HG02759 (cell line): Measurements from ENCODE around the gene ADCY7.
"Not testable (repeated sequence)": the region's sequence is repeated elsewhere in the genome, so short reads cannot be mapped to it uniquely, and the experiment has no call there.

ENCODE experiments used
- ATAC-seq: cut with Tn5 transposase; IDR thresholded peaks from one replicate; pipeline ENCODE4 v1.9.1; 2021; ENCODE audit warnings: mild to moderate bottlenecking, moderate library complexity; ENCODE audit not compliant: unreplicated experiment

ADCY7 gene

DNA sequence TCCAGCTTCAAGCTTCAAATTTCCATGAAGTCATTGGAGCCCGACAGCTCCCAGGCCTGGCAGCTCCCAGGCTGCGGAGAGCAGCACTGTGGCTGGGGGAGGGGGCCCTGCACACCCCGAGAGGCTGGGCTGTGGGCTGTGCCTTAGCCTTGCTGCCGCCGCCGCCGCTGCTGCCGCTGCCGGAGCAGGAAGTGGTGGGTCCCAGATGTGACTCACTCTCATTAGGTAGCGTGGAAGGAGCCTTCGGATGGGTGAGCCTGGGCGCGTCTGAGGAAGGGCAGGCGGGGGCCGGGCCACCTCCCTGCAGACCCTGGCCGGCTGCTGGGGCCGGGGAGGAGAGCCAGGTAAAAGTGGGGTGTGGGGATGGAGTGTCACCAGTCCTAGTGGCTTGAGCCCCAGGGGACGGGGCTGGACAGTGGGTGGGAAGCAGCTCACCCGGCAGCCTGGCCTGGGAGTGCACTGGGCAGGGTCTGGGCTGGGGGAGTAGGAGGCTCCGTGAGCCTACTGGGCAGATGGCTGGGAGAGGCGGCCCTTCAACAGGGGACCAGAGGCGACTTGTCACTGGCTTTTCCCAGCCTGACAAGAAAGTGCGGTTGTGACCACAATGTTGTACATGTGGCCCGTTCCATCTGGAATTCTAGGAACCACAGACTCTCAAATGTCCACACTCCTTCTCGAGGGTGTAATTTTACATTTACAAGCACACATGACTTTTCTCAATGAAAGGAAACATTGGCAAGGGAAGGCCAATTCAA lies at the start of gene ADCY7:
TSS of gene ADCY7 (plus strand) at position 215 of the 755 bp plus-strand sequence. CDS start 21,629 bp downstream, outside the sequence.
- peak; percentile 83 for ATAC-seq

DNA sequence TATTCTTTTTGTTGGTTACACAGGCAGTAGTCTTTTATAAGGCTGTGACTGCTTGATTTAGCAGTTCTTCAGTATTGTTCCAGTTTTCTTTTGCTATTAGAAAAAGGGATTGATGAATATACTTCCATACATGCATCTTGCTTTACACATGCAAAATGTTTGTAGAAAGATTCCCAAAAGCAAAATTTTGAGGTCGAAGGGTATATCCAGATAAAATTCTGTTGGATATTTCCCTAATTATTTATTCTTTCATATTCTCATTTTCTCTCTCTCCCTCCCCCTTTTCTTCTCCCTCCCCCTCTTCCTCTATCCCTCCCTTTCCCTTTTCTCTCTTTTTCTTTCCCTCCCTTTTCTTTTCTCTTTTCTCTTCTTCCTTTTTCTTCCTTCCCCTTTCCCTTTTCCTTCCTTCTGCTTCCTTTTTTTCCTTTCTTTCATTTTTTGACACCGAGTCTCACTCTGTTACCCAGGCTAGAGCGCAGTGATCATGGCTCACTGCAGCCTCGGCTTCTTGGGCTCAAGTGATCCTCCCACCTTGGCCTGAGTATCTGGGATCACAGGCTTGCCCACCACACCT lies 46.9 kb upstream of the ADCY7 start:
- no peak for ATAC-seq

DNA sequence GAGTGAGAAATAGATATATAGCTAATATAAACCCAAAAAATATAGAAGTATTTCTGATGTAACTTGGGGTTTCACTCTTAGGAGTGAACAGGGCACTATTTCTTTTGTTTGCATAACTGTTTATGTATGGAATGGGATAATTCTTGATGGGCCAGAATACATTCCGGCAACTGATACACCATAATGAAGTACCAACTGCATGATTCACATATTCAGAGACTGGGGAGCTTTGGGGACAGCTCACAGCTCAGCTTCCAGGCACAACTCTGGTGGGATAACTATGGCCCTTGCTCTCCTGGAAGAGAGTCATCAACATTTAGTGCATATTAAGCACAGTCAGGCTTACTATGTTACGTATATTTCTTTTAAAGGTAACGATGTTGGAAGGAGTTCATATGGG lies 42.1 kb upstream of the ADCY7 start:
- ATAC-seq = no peak

DNA sequence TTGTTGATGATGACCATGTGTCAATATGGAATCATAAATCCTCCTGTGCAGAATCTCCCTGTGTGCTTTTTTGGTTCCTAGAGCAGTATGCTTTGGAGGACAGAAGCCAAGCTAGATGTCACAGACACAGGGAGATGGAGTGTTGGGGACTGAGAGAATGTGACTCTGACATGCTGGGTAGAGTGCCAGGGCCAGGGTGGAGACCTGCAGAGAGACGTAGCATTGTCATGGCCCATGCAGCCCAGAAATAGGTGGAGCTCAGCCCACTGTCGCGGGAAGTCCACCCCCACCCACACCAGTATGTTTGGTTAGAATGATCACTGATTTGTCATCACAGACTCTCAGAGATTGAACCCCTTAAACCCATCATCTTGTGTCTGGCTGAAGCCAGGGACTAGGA lies 39.2 kb upstream of the ADCY7 start:
- ATAC-seq = no peak

DNA sequence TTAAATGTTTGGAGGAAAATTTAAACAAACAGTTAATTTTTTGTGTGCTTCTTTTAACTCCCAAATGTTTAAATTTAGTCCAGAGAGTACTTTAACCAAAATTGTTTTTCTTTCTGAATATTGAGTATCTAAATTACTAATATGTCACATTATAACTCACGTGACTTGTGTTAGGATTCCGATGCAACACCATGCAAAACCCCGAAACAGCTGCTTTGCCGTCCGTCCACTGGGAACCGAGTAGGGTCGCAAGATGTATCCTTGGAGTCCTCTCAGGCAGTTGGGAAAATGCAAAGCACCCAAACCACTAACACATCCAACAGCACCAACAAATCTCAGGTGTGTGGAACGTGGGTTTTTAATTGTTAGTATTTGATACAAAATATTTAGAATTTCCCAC lies 38.7 kb upstream of the ADCY7 start:
- ATAC-seq = no peak

DNA sequence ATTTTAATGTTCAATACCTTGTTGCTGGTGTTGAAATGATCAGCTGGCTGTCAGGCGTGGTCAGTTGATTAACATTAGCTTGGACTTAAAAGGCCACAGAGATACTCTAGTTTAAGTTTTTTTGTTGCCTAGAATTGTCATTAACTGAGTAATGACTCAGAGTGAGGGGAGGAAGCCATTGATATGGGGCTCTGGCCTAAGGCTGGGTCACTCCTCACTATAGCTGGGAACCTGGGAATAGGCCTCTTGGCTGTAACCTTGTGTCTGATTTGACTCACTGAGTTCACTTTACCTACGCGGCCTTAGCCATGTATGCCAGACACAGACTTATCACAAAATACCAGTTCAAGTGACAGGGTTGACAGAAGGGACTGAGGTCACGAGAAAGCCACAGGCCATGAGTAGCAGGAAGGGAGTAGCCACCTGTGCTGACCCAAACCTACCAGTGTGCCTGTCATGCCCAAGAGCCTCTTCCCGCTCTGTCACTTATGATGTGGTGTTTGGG lies 37.9 kb upstream of the ADCY7 start:
- ATAC-seq = no peak

DNA sequence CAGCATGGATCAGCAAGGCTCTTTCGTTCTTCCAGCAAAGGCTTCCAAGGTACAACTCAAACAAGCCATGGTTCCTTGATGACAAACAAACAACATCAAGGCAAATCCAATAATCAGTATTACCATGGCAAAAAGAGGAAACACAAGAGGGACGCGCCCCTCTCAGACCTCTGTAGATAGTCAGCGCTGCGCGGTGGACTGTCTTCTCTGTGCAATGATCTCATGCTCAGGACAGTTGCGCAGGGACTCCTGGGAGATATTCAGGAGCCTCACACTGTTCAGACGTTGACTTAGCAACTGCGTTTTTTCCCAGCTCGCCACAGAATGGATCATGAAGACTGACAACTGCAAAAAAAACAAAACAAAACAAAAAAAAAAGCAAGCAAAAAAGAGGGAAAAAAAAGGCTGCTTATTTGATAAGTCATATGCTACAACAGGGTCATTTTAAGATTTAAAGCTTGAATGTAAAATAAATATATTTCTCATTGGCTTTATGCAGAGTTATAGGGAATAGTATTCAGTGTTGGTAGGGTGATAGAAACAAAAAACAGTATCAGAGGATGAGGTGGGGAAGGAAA lies 37.1 kb upstream of the ADCY7 start:
- no peak for ATAC-seq

DNA sequence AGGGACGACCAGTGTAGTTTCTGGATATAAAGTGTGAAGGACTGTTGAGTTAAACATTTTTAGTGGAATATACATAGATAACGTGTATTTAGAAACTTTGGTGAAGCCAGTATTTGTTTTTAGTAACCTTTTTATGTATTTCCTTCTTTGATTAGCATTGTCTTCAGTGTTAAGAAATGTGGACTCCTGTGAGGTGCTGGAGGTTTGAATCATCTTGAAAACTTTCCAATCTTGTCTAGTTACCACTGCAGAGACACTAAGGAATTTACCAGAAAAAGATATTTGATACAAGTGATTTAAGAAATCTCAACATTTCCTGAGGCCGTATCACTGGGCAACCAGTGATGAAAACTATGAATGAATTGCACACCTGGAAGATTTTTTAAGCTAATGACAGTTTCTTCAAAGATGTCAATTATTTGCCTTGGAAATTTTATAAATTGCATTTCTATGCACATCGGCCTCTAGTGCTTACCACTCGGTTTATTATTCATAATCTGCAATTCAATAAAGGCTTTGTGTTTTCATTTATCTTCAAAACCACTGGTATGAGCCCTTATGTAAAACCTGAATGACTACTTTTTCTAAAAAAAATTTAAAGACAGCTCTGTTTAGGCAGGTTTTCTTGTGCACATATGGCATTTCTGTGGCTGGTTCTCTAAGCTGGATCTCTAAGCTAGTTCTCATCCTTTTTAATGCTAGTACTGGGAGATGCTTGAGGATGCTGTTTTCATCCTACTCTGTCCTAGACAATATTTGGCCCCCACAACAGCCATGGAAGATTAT lies 31.4 kb upstream of the ADCY7 start:
- ATAC-seq = no peak

DNA sequence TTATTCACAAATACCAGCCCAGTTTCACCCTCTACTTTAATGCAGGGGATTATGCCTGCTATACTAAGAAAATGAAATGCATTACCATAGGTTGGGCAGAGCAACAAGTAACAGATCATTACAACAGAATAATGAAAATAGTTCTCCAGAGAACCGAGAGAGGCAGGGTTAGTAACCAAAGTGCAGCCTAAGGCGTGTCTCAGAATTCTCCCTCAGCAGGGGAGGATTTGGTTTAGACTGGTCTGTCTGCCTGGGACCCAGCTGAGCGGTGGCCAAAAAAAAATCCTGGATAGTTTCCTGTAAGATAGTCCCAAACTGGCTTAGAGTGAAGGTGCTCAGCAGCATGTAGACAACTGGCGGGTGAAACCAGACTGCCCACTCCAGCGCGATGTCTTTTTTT lies 30.8 kb upstream of the ADCY7 start:
- ATAC-seq = no peak

DNA sequence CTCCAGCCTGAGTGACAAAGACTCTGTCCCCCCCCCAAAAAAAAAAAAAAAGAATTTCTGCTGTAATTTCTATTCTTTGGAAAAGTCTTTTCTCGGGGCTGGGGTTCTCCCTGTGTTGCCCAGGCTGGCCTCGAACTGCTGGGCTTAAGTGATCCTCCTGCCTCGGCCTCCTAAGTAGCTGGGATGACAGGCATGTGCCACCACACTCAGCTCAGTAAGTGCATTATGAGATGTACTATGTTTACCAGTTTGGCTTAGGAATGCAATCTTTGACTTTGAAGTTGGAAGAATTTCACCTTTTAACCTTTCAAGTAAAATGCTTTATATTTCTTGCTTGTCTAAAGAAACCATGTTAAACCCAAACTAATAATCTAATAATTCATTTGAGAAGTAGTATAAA lies 28.0 kb upstream of the ADCY7 start:
- no peak for ATAC-seq

DNA sequence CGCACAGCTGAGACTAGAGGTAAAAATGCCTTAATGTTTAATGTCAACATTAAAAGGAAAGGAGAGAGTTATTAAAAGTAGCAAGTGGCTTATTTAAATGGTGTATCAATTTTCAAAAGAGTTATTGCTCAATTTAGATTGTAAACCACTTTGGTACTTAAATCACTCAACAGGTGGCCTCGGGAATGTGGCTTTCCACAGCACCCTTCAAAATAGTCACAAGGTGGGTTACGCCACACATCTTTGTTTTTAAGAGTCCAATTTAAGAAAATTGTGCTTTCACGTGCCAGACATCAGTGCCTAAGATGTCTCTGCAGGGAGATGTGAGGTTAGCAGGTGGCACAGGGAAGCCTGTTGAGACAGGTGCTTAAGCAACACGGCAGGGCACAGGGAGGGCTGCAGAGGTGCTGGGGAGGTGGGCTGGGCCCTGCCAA lies 27.5 kb upstream of the ADCY7 start:
- ATAC-seq = no peak

DNA sequence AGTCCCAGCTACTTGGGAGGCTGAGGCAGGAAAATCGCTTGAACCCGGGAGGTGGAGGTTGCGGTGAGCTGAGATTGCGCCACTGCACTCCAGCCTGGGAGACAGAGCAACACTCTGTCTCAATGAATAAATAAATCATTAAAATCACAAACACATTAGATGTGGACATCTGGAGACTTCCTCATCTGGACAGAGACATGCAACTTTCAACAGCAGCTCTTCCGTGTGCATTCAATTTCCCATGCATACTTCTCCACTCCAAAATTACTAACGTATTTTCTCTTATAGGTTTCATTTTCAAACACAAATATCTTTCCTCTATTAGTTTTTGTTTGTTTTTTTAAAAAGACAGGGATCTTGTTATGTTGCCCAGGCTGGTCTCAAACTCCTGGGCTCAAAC lies 23.3 kb upstream of the ADCY7 start:
- not testable (repeated sequence) for ATAC-seq

DNA sequence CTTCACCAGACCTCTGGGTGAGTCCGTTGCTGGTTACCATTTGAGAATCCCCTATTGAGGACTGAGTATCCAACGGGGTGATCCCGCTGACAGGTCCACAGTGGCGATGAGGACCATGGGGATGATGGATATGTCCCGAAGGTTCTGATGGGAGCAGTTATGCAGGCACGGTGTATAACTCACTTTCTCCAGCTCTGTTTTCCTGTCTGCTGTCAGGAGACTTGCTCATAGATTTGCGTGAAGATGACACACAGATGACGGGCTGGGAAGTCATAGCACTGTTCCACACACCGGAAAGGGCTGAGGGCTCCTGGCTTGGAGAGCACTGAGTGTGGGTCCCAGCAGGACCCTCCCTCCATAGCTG lies 22.2 kb upstream of the ADCY7 start:
- no peak for ATAC-seq

DNA sequence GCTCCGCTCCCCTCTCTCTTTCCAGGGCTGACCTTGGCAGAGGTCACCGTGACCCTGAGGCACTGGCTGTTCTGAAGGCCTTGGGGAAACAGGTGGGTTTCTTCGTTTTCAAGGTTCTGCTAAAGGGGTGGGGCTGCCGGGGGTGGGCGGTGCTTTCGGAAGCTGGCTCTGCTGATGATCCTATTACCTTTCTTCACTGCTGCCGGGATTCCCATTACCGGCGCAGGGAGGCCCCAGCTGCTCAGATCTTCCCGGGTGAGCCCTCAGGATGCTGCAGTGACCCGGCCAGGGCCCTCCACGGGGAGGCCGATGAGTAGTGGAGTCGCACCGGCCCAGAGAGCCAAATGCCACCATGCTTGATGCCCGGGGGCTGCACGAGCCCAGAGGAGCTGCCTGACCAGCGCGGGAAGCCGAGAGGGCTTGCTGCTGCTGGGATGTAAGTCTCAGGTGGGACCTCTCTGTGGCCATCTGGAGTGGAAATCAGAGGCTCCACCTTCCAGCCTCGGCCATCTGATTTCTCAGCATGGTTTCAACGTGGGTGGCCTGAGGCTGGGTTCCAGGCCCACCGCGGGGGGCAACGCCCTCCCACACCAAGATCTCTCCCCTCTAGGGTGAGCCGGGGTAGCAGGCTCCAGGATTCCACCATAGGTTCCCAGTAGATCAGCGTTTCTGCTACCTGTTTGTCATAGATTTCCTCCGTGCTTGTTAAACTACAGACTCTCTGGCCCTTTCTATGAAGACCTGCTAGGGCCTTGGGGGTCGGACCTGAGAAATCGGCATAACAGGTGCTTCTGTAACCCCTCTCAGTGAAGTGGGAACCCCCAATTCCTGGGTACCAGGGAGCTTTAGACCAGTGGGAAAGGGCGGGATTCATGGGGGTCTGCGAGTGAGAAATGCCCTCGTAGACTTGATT lies 21.6 kb upstream of the ADCY7 start:
- no peak for ATAC-seq

DNA sequence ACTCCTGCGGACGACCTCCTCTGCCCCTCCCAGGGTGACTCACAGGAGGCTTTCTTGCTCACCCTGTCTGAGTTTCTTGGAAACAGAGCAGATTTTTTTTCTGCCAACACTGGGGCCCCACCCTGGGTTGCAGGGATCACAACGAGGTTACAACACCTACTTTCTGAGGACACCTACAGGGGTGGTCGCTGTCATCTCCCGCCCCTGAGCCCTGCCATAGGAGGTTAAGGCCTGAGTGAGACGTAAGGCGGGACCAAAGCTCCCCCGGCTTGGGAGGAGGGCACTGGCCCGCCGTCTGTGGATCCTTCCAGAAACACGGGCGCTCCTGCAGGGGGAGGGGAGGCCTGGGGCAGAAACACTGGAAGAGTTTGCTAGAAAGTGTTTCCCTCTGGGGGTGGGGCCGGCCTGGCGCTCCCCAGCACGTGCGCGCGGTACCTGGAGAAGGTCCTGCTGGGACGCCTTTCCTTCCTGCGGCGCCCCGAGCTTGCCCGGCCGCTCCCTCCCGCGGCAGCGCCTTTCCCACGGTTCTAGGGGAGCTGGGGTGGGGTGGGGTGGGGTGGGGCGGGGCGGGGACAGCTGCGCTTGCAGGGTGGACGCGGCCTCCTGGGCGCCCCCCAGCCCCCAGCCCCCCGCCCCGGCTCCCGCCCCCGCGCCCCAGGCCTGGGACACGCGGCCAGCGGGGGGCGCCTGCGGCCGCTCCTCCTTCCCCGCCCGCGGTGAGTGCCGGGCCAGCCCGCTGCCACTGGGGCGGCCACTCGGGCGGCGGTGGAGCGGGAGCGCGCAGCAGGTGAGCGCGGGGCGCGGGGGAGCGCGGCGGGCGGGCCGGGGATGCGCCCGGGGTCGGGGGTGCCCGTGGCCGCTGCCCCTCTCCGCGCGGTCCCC lies 20.7 kb upstream of the ADCY7 start:
- ATAC-seq = peak; percentile 88

DNA sequence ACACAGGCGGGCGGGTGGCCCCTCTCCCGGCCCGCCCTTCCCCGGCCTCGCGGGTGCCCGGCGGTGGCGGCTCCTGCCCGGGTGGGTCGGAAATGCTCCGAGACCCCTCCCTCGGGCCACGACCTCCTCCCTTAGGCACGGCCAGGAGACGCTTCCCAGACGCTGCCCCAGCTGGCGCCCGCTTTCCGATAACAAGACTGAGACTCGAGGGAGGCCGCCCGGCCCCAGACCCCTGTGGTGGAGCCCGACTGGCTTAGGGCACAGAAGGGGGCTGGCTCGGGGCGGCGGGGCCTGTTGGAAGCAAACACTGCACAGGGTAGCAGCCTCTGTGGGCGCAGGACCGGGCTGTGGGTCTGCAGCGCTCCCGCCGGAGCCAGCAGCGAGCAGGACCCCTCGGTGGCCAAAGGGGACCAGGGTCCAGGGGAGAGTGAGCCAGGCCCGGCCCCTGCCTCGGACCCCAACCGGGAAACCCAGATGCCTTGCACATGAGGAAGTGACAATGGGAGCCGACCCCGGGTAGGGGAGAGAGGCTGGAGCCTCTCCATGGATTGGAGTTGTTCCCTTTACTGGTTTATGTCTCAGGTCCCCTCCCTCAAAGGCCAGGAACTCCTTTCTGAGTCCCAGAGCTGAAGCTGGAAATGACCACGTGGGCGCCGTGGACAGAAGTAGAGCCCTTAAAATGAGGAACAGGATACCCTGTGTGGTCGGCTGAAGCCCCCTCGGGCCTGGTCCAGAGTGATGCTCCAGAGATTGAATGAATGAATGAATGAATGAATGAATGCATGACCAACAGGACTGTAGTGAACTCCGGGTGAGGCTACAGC lies 19.8 kb upstream of the ADCY7 start:
- ATAC-seq = peak; percentile 42

DNA sequence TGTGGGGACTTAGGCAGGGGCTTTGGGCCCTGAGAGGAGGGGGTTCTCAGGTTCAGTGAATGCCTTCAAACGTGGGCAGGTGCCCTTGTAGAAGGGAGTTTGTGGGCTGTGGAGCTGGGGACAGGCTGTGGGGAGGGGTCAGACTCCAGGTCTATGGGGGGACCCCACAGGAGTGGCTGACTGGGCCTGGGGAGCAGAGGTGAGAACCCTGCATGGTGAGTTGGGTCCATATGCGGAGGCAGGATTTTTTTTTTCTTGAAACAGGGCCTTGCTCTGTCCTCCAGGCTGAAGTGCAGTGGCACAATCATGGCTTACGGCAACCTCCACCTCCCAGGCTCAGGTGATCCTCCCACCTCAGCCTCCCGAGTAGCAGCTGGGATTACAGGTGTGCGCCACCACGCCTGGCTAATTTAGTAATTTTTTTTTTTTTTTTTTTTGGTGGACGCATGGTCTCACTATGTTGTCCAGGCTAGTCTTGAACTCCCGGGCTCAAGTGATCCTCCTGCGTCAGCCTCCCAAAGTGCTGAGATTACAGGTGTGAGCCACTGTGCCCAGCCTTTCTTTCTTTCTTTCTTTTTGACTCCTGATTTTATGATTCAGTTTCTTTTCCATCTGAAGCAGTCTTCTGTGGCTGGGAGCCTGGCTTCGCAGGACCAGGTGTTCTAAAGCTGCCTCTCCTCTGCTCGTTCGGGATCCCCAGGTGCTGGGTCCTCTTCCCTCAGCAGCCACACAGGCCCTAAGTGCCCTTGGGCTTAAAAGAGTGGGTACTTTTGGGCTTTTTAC lies 19.0 kb upstream of the ADCY7 start:
- no peak for ATAC-seq
